ENCODE data around the gene SNRNP35. TPM values are rescaled to one million over a fixed set of nuclear protein-coding genes. Genes with fewer than 3 reads are reported as not detected.

SNRNP35 gene
- total and polyA plus RNA-seq, 2 experiments from 2014 or later: 32.0 to 41.9 TPM

GRCh38 chr12:123498126-123498825 is 40.3 kb downstream of the SNRNP35 start:
- no peak overlapping the region for H3K27ac ChIP-seq
- H3K4me3 ChIP-seq: no peak overlapping the region
- no peaks in the 10 kb centered on the region for H3K9me3 ChIP-seq (ENCODE audit: low read depth)
- TF ChIP-seq CTCF (IDR thresholded peaks at IDR 0.05; ENCODE audit: low read depth, low read length): no peak
- H3K4me1 ChIP-seq (ENCODE audit: low read depth): no peaks in the 10 kb centered on the region
- no peaks in the 10 kb centered on the region for H3K27me3 ChIP-seq
- peaks cover 23% of the 10 kb centered on the region for H3K36me3 ChIP-seq
- DNase-seq (ENCODE audit: low read depth in 1 of 2, low spot score in 1 of 2): no peak

GRCh38 chr12:123499332-123499731 is 41.4 kb downstream of the SNRNP35 start:
- DNase-seq (ENCODE audit: low read depth in 1 of 2, low spot score in 1 of 2): no peak

GRCh38 chr12:123502163-123502704 is 44.3 kb downstream of the SNRNP35 start:
- H3K4me1 ChIP-seq (ENCODE audit: low read depth): no peaks in the 10 kb centered on the region
- H3K27ac ChIP-seq: no peak overlapping the region
- H3K4me3 ChIP-seq: no peak overlapping the region
- TF ChIP-seq CTCF (IDR thresholded peaks at IDR 0.05; ENCODE audit: low read depth, low read length): no peak
- DNase-seq (ENCODE audit: low read depth in 1 of 2, low spot score in 1 of 2): no peak
- H3K9me3 ChIP-seq (ENCODE audit: low read depth): no peaks in the 10 kb centered on the region
- H3K36me3 ChIP-seq: peaks cover 14% of the 10 kb centered on the region
- H3K27me3 ChIP-seq: no peaks in the 10 kb centered on the region

More at GRCh38 chr12:123499332-123499731, 41.4 kb downstream of the SNRNP35 start:
- Histone ChIP-seq H3K9me3 (ENCODE audit: low read depth) (no peaks in the 10 kb centered on the region), H3K36me3 (peaks cover 23% of the 10 kb centered on the region), H3K27ac (no peak overlapping the region), H3K27me3 (no peaks in the 10 kb centered on the region), H3K4me3 (no peak overlapping the region), H3K4me1 (ENCODE audit: low read depth) (no peaks in the 10 kb centered on the region)
- no peak for TF ChIP-seq CTCF (IDR thresholded peaks at IDR 0.05; ENCODE audit: low read depth, low read length)

GRCh38 chr12:123506059-123506842 is 48.3 kb downstream of the SNRNP35 start:
- Histone ChIP-seq H3K4me1 (ENCODE audit: low read depth) (no peaks in the 10 kb centered on the region), H3K4me3 (no peak overlapping the region), H3K27me3 (no peaks in the 10 kb centered on the region), H3K36me3 (peaks cover 6% of the 10 kb centered on the region), H3K27ac (no peak overlapping the region), H3K9me3 (ENCODE audit: low read depth) (no peaks in the 10 kb centered on the region)
- no peak for TF ChIP-seq CTCF (IDR thresholded peaks at IDR 0.05; ENCODE audit: low read depth, low read length)
- DNase-seq (ENCODE audit: low read depth in 1 of 2, low spot score in 1 of 2): no peak

- no peaks in the 10 kb centered on the region for H3K4me1 ChIP-seq (ENCODE audit: low read depth)
- no peak for TF ChIP-seq CTCF (IDR thresholded peaks at IDR 0.05; ENCODE audit: low read depth, low read length)
- H3K27me3 ChIP-seq: no peaks in the 10 kb centered on the region
- H3K27ac ChIP-seq: no peak overlapping the region
- peaks cover 12% of the 10 kb centered on the region for H3K36me3 ChIP-seq
- no peak overlapping the region for H3K4me3 ChIP-seq
- DNase-seq (ENCODE audit: low read depth in 1 of 2, low spot score in 1 of 2): no peak
- H3K9me3 ChIP-seq (ENCODE audit: low read depth): no peaks in the 10 kb centered on the region
Observed at GRCh38 chr12:123506843-123507236, 48.9 kb downstream of the SNRNP35 start.

Data from cardiac muscle cell (in vitro differentiated cells and primary cell).